ENCODE measurements around the gene SH2D7.

SH2D7 gene

GRCh38 chr15:78054518-78054917, 37.8 kb upstream of the SH2D7 start:
- DNase-seq (ENCODE audit: low read depth), result no peak

GRCh38 chr15:78054966-78055365, 37.4 kb upstream of the SH2D7 start:
- no peak overlapping the region for H3K4me3 ChIP-seq (ENCODE audit: control insufficient read depth, low read depth, low read length)
- no peak for TF ChIP-seq CTCF (conservative IDR thresholded peaks at IDR 0.05; ENCODE audit: control insufficient read depth, insufficient read depth, low read depth, low read length)
- no peak for DNase-seq (ENCODE audit: low read depth)

More at GRCh38 chr15:78054518-78054917, 37.8 kb upstream of the SH2D7 start:
- no peak for TF ChIP-seq CTCF (conservative IDR thresholded peaks at IDR 0.05; ENCODE audit: control insufficient read depth, insufficient read depth, low read depth, low read length)
- no peak overlapping the region for H3K4me3 ChIP-seq (ENCODE audit: control insufficient read depth, low read depth, low read length)

- no peak overlapping the region for H3K4me3 ChIP-seq (ENCODE audit: control insufficient read depth, low read depth, low read length)
- no peak for TF ChIP-seq CTCF (conservative IDR thresholded peaks at IDR 0.05; ENCODE audit: control insufficient read depth, insufficient read depth, low read depth, low read length)
Observed at GRCh38 chr15:78055919-78056713, 36.2 kb upstream of the SH2D7 start.

GRCh38 chr15:78056714-78057269, 35.6 kb upstream of the SH2D7 start:
- TF ChIP-seq CTCF (conservative IDR thresholded peaks at IDR 0.05; ENCODE audit: control insufficient read depth, insufficient read depth, low read depth, low read length), result no peak
- DNase-seq (ENCODE audit: low read depth), result peak; percentile 61
- no peak overlapping the region for H3K4me3 ChIP-seq (ENCODE audit: control insufficient read depth, low read depth, low read length)

More at GRCh38 chr15:78055919-78056713, 36.2 kb upstream of the SH2D7 start:
- DNase-seq (ENCODE audit: low read depth), result peak; percentile 50

GRCh38 chr15:78057803-78058202, 34.6 kb upstream of the SH2D7 start:
- DNase-seq (ENCODE audit: low read depth), result no peak
- no peak for TF ChIP-seq CTCF (conservative IDR thresholded peaks at IDR 0.05; ENCODE audit: control insufficient read depth, insufficient read depth, low read depth, low read length)
- no peak overlapping the region for H3K4me3 ChIP-seq (ENCODE audit: control insufficient read depth, low read depth, low read length)

- no peak for TF ChIP-seq CTCF (conservative IDR thresholded peaks at IDR 0.05; ENCODE audit: control insufficient read depth, insufficient read depth, low read depth, low read length)
- H3K4me3 ChIP-seq (ENCODE audit: control insufficient read depth, low read depth, low read length), result no peak overlapping the region
- no peak for DNase-seq (ENCODE audit: low read depth)
Observed at GRCh38 chr15:78058401-78058935, 33.9 kb upstream of the SH2D7 start.
